Fibroblast of skin of left quadriceps (primary cell): Measurements from ENCODE around the gene TCF7L2.

Source experiments
- DNase-seq, 2 experiments: peaks; one replicate each; pipeline ENCODE4 v3.0.0-alpha.2; 2013; ENCODE audit warnings: low read depth in 2 of 2

TCF7L2 gene

DNA sequence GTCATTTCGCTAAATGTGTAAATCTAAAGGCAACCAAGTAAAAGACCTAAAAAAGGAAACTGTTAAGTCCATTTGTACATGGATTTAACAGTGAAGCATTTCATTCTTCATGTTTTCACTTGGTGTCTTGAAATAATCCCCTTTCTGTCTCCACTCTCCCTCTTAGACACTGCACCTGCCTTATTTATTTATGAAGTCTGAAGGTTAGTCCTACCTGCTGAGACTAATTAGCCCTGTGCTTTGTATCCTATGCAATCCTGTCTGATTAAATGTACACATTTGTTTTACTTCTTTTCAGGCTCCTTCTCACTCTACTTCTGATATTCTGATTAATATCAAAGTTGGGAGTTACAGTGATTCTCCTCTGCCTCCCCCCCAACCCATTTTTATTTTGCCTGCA is 1.9 kb upstream of the TCF7L2 start:
- no peak for DNase-seq

- no peak for DNase-seq
These were observed 764 bp upstream of the TCF7L2 start for GRCh38 chr10:112949143-112949823.

GRCh38 chr10:112950714-112951358 is 789 bp downstream of the TCF7L2 start:
- no peak for DNase-seq

DNA sequence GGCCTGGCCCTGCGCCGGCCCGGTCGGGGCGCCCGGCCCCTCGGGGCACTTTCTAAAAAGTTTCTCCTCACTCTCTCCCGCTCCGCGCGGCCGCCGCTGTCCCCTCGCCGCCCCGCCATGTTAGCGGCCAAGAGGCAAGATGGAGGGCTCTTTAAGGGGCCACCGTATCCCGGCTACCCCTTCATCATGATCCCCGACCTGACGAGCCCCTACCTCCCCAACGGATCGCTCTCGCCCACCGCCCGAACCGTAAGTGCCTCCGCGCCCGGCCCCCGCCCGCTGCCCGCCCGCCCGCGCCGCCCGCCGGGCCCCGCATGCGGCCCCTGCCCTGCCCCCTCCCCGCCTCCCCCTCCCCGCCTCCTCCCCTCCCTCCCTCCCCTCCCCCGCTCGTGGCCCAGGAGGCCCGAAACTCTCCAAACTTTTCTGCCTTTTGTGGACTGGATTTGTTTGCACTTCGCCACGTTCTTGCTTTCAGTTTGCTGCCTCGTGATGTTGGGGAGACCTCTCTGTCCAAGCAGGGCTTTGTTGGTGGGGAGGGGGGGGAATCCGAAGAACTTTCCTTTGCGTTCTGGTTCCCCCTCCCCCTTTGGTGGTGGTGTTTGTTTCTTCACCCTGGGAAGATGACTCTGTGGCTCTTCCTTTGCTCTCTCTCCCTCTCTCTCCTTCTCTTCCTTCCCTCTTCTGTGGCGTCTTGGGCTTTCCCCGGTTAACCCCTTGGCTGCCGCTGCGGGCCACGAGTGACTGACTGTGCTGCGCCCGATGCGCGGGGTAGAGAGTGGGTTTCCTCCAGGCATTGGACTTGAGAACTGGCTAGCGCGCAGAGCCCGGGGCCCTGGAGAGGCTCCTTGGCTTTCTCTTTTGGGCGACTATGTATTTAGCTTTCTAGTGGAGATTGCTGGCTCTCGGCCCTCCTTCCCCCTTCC is 1.6 kb downstream of the TCF7L2 start:
- DNase-seq, result no peak

DNA sequence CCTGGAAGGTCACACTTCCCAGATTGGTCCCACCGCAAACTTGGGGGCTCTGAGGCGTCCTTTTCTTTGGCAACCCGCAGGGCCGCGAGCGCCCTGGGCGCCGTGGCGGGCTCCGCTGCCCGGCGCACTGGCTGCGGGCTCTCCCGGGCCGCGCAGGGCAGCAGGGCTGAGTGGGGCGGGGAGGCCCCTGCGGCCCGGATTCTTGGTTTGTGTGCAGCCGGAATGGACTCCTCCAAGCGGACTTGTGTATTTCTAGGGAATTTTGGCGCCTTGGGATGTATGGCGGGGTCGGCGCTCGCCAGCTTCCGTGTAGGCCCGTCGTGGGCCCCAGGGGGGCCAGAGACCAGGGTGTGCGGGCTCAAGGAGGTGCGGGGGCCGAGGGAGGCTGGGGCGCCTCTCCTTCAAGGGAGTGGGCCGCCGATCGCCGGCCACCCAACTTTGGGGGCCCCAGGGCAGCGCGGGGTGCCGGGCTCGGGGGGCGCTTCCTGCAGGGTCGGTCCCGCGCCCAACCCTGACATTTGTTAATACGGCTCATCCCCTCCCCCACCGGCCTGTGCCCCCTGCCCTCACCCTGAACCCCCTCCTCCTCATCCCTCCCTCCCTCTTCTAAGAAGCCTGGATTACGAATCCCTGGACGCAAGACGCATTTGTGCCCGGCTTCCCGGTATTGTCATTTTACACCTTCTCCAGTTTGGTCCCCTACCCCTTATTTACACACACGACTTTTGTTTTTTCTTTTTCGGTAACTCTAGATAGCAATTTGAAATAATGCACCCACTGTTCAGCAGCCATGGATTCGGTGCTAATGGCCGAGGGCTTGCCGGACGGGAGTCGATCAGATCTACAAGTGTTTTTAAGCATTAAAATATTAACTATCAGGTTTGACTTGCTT is 2.5 kb downstream of the TCF7L2 start:
- no peak for DNase-seq

DNA sequence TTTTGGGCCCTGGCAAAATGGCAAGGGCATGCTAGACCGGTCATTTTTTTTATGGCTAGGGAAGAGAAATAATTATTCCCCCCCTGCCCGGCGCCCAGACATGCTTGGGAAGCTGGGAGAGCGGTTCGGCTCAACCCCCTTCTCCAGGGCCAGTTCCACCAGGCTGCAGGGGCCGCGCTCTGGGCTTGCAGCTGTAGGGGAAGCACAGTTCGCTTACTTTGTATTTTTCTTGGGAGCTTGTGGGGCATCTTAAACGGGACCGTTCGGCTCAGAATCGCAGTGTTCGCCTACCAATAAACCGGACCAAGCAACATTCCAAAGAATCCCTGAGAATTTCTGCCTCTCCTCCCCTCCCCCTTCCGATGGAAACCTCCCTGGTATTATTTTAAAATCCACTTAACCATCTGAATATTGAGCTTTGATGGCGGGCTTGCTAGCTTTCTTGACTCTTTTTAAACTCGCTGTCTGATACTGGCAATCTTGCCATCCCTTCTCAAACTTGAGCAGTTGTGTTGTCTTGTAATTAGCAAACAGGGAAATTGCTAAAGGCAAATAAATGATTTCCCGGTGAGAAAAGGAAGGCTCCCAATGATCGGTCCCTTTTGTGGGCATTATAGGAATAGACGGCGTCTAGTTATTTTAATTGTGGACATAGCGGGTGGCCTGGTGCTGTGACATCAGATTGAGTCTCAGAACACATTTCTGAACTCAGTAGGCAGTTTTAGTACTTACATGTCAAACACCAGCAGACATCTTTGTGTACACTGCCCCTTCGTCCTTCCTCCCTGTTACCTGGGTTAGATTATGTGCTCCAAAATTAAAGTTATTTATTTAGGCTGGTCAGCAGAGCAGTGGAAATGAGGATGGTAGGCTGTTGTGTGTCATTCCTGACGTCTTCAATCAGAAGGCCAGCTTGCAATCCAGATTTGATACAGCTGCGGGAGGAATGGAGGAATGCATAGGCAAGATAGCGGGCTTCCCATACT is 3.4 kb downstream of the TCF7L2 start:
- DNase-seq, result no peak

DNA sequence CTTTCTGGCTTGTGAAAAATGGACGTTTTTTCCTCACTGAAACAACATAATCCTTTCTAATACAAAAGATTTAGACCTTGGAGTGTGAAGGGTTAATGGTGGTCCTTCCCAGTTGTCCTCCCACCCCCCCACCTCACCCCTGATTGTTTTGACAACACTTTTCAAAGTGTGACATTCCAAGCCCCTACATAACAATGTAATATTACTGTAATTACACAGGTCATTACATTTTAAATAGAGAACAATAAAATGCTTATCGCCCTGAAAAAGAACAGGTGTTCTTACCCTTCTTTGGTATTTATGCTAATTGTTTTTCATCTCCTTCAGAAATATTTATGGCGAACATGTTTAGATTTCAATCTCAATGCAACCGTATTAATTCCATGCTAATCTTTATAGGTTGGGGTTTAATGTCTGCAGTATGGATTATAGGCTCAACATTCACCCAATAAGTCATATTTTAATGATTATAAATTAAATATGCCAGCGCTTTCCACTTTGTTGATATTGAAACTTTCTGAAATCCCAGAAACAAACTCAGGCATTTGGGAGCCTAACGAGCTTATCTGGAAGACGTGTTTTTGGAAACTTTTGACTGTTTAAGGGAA is 5.0 kb downstream of the TCF7L2 start:
- no peak for DNase-seq

GRCh38 chr10:112955582-112956421 is 5.8 kb downstream of the TCF7L2 start:
- DNase-seq, result peak; percentile 82 to 84

DNA sequence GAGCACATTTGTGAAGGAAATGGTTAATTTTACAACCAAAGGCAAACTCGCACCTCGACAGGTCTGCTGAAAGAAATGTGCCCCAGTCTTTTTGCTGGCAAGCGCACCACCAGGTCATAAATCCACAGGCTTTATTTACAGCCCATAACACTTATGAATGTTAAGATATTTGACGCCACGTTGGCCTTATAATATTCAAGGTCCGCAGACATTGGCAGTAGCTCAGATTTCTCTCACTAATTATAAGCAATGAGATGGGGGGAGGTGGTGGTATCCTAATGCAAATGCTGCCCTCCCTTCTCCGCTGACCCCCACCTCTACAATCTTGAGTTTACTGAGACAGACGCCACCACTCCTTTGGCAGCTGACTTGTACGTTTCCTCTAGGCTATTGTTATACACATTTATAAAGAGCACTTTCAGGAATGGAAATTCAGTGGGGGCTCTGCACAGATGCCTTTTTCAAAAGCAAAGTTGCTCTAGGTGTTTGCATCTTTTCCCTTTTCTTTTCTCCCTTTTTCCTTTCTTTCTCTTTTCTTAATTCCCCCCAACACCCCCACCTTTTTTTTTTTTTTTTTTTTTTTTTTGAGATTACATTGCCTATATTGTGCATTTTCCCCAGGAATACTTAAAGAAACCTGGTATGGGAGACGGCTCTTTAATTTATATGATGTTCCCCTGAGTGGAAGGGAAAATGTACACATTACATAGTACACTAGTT is 6.7 kb downstream of the TCF7L2 start:
- no peak for DNase-seq

DNA sequence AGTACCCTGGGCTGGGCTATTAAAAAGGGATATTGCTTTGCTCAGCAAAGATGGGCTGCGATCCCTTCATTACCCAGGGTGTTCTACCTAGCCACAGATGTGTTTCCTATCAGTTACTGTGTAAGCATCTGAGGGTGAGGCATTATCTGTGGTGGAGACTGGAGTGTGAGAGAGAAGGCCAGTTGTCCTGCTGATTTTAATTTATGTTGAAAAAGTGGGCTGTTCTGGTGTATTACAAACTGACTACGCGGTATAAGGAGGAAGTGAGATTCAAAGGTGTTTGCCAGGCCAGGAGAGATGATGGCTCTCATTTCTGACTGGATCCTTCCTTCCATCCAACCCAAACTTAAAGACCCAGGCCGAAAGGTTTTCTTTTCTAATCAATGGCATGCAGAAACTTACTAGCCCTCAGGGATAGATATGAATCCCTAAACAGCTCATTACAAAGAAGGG is 7.6 kb downstream of the TCF7L2 start:
- no peak for DNase-seq

DNA sequence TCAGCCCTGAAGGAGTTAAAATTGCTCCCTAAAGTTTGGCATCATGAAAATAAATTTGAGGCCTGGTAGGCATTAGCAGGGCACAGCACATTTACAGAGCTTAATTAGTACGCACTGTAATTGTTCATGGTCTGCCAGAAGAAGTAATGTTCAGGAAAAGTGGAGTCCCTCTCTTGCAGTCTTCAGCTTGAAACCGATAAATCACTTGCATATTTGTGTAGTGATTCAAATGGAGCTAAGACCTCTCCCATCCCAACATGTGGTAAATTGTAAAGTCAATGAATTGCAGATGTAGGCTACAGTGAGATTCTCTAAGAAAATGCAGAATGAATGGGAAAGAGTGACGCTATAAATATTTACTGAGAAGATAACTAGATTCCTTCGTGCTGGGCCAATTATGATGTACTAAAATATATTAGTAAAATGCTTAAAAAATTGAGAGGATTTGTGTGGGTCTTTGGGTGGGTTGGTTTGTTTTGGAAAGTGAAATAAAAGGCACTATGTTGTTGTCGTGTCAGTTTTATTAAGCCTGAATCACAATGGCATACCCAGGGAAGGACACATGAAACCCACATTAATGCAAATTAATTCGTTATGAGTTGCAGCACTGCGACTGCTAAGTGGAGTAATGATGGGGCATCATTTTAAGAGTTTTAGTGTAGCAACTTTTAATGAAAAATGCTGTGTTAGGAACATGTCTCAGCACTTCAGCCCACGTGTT is 8.4 kb downstream of the TCF7L2 start:
- peak; percentile 96 for DNase-seq

- peak; percentile 79 to 80 for DNase-seq
These were observed 9.3 kb downstream of the TCF7L2 start for GRCh38 chr10:112959207-112959838.

DNA sequence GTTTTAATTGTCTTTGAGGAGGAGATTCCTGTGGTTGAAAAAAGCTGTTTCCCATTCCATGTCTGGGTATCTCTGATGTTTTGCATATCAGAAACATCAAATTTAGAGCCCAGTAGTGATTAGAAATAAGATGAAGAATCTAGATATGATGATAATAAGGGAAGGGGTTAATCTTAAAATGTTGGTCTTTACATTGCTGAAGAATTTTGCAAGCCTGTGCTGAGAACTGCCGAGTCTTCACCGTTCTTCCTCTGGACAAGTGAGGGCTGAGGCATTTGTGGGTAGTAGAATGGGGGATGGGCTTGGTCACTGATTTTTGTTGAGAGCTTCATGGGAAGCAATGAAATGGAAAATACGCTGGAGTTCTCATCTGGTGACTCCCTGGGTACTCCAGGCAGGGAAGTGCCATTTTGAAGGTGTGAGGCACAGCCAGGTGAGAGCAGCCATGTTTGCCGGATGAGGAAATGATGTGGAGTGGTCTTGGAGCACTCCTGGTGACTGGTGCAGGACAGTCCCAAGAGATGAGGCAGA is 10.2 kb downstream of the TCF7L2 start:
- DNase-seq, result no peak

- DNase-seq, result no peak
These were observed 11.6 kb downstream of the TCF7L2 start for GRCh38 chr10:112961609-112962008.

GRCh38 chr10:112962343-112962742 is 12.3 kb downstream of the TCF7L2 start:
- no peak for DNase-seq

DNA sequence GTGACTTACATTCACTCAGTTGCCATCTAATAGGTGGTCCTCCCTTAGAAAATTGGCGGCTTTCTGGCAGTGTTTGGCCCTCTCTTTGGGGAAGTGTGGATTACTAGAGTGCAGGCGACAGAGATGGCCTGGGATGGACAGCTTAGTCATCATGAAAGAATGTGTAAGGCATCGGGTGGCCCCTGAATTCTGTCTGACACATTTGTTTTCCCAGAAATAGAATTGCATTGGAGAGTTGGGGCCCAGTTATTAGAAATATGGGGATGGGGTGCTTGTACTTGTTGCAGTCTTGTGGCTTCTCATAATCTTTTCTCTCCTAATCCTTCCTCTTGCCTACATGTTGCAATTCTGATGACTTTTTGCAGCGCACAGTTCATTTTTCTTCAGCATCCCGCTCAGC is 13.8 kb downstream of the TCF7L2 start:
- DNase-seq, result no peak

DNA sequence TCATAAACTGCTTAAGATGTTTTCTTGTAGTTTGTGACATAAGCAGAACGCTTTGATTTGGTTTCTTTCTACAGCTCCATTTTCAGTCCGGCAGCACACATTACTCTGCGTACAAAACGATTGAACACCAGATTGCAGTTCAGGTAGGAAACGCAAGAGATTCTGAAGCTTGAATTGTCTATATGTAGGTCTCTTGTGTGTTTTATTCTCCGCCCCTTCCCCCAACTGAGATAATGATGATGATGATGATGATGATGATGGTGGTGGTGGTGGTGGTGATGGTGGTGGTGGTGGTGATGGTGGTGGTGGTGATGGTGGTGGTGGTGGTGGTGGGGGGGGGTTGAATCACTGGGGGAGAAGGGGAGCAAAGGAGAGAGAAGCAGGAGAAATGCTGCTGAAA is 14.4 kb downstream of the TCF7L2 start:
- no peak for DNase-seq
